B cell (primary cell): ENCODE results near the gene LRBA.

Experiments
- CTCF ChIP-seq: fragments of 200-600 bp; IDR thresholded peaks from one replicate; pipeline ENCODE4 v1.8.0; 2022; ENCODE audit warnings: antibody characterized with exemption, mild to moderate bottlenecking
- EZH2 ChIP-seq: IDR thresholded peaks from 2 replicates; pipeline ENCODE4 v1.6.1; 2012; ENCODE audit warnings: borderline replicate concordance, low read depth, mild to moderate bottlenecking, moderate library complexity, low read length; ENCODE audit not compliant: insufficient read depth, poor library complexity, severe bottlenecking

GRCh38 chr4:150238591-150238990 lies 776.5 kb downstream of the LRBA start:
- TF ChIP-seq CTCF, result no peak
- TF ChIP-seq EZH2, result no peak
